K562 (cell line): Measurements from ENCODE around the gene CCNT1. TPM values are rescaled to one million over a fixed set of nuclear protein-coding genes. Genes with fewer than 3 reads are reported as not detected.

Experiments used
- ATAC-seq: fragments of 200-7000 bp; cut with Tn5 transposase; 3 replicates; pipeline ENCODE4 v1.9.1; 2020; ENCODE audit warnings: moderate library complexity
- BruUV-seq: library from RNA; stranded (reverse); fragments of 400-500 nt; replicated peaks from 2 replicates; lab custom pipeline; 2021; lab: Mats Ljungman, UMichigan
- CTCF ChIA-PET: fragments of 300-600 bp; formaldehyde crosslinking; extraction: SDS; loops from one replicate; lab custom pipeline; 2021; ENCODE audit warnings: low intra/inter-chr PET ratio; lab: Yijun Ruan, JAX
- POLR2A ChIA-PET: fragments of 300-600, 350-650 bp; sonication (Branson Sonifier 250); formaldehyde crosslinking; extraction: SDS; loops from one replicate; lab custom pipeline; 2021; ENCODE audit warnings: antibody characterized with exemption, inconsistent platforms; lab: Yijun Ruan, JAX
- DNase-seq, 4 experiments: peaks; one replicate each; pipeline versions ENCODE4 v3.0.0 to v3.0.0-alpha.2; 2011 to 2018; ENCODE audit warnings: low spot score in 3 of 4, mixed read lengths in 3 of 4; ENCODE audit errors: extremely low read depth in 1 of 4
- FAIRE-seq: peaks from 2 replicates; lab custom pipeline; 2011; peaks lifted over from hg19 to GRCh38; lab: Jason Lieb, UNC
- H2AFZ ChIP-seq: 2 replicates; pipeline ENCODE4 v1.6.0; 2011; ENCODE audit warnings: low read depth, low read length, control low read depth, inconsistent platforms
- H3K27ac ChIP-seq: fragments of 200-600 bp; 3 replicates; pipeline ENCODE4 v1.8.0; 2011; ENCODE audit warnings: low read depth, mild to moderate bottlenecking, control low read depth, inconsistent platforms, low read length, moderate library complexity, mixed read lengths; ENCODE audit errors: extremely low read depth
- H3K27me3 ChIP-seq, 2 experiments: fragments of 300-600 bp in 1 of 2; 2 replicates in 1 of 2; 3 replicates in 1 of 2; pipeline versions ENCODE4 v1.6.0 to v1.8.0; 2011; ENCODE audit warnings: inconsistent platforms in 2 of 2, low read length in 2 of 2, mild to moderate bottlenecking in 1 of 2, mixed read lengths in 1 of 2, moderate library complexity in 1 of 2; ENCODE audit not compliant: control insufficient read depth in 2 of 2, insufficient read depth in 2 of 2
- H3K36me3 ChIP-seq: fragments of 300-600 bp; 3 replicates; pipeline ENCODE4 v1.8.0; 2011; ENCODE audit warnings: mild to moderate bottlenecking, low read length, inconsistent platforms; ENCODE audit not compliant: control insufficient read depth, insufficient read depth
- H3K4me1 ChIP-seq, 2 experiments: fragments of 200-600 bp in 1 of 2; replicated peaks in 1 of 2; 2 replicates in 1 of 2; 3 replicates in 1 of 2; pipeline versions ENCODE4 v1.5.1 to v1.8.0; 2011; ENCODE audit warnings: inconsistent platforms in 2 of 2, low read length in 2 of 2, mild to moderate bottlenecking in 1 of 2, mixed read lengths in 1 of 2, moderate library complexity in 1 of 2; ENCODE audit not compliant: control insufficient read depth in 2 of 2, insufficient read depth in 2 of 2
- H3K4me2 ChIP-seq: 2 replicates; pipeline ENCODE4 v1.6.1; 2011; ENCODE audit warnings: low read length, control low read depth, inconsistent platforms, mixed read lengths; ENCODE audit not compliant: insufficient read depth
- H3K4me3 ChIP-seq: fragments of 200-600 bp; sonication (generic), shearing (Covaris generic); 2 replicates; pipeline ENCODE4 v1.5.1; 2016; ENCODE audit warnings: control low read depth, inconsistent platforms
- H3K79me2 ChIP-seq: fragments of 200-600 bp; 3 replicates; pipeline ENCODE4 v1.8.0; 2011; ENCODE audit warnings: low read length, inconsistent platforms; ENCODE audit not compliant: control insufficient read depth, insufficient read depth
- H3K9ac ChIP-seq, 2 experiments: 2 replicates each; pipeline versions ENCODE4 v1.6.0 to v1.6.1; 2011; ENCODE audit warnings: low read depth in 2 of 2, low read length in 2 of 2, control low read depth in 1 of 2, inconsistent platforms in 1 of 2, mild to moderate bottlenecking in 1 of 2, mixed read lengths in 1 of 2; ENCODE audit not compliant: insufficient read depth in 1 of 2
- H3K9me1 ChIP-seq: one replicate; pipeline ENCODE4 v1.6.0; 2011; ENCODE audit warnings: inconsistent platforms, mild to moderate bottlenecking, low read length, moderate library complexity; ENCODE audit not compliant: control insufficient read depth, insufficient read depth
- H3K9me3 ChIP-seq: replicated peaks from 2 replicates; pipeline ENCODE4 v1.5.1; 2011; ENCODE audit warnings: low read depth, low read length, inconsistent platforms; ENCODE audit not compliant: control insufficient read depth, insufficient read depth
- H4K20me1 ChIP-seq: replicated peaks from 2 replicates; pipeline ENCODE4 v1.6.1; 2011; ENCODE audit warnings: low read length, inconsistent platforms, mixed read lengths; ENCODE audit not compliant: control insufficient read depth, insufficient read depth
- BDP1 ChIP-seq: IDR thresholded peaks from 3 replicates; pipeline ENCODE4 v1.6.1; 2011; ENCODE audit not compliant: insufficient read length, insufficient read depth
- CBX3 ChIP-seq, 2 experiments: IDR thresholded peaks; 1 replicate in 1 of 2; 2 replicates in 1 of 2; pipeline ENCODE4 v1.6.1; 2012; ENCODE audit warnings: inconsistent platforms in 2 of 2, low read length in 2 of 2, borderline replicate concordance in 1 of 2, control low read depth in 1 of 2
- CBX5 ChIP-seq: IDR thresholded peaks from 2 replicates; pipeline ENCODE4 v1.6.1; 2014; ENCODE audit warnings: low read depth, borderline replicate concordance
- HMG20B ChIP-seq: fragments of 250-450 bp; sonication (Bioruptor Pico); IDR thresholded peaks from 2 replicates; pipeline ENCODE4 v1.5.0; 2021; ENCODE audit warnings: mild to moderate bottlenecking
- LCOR ChIP-seq: sonication (generic); formaldehyde crosslinking; IDR thresholded peaks from 2 replicates; pipeline ENCODE4 v1.8.0; 2022; ENCODE audit warnings: mild to moderate bottlenecking, missing genetic modification reagents
- MCM2 ChIP-seq: fragments of 450-650 bp; IDR thresholded peaks from 2 replicates; pipeline ENCODE4 v1.6.1; 2017; ENCODE audit warnings: low read depth, mild to moderate bottlenecking
- NFE2 ChIP-seq: IDR thresholded peaks from 2 replicates; pipeline ENCODE4 v1.6.1; 2014; ENCODE audit warnings: antibody characterized with exemption, low read depth
- POLR2AphosphoS5 ChIP-seq: IDR thresholded peaks from 2 replicates; pipeline ENCODE4 v1.6.1; 2011; ENCODE audit warnings: mild to moderate bottlenecking, low read depth, low read length, moderate library complexity; ENCODE audit not compliant: control insufficient read depth, insufficient read depth
- RBM15 ChIP-seq: fragments of 200-400 bp; formaldehyde crosslinking; IDR thresholded peaks from 2 replicates; pipeline ENCODE4 v1.6.1; 2018; ENCODE audit warnings: mild to moderate bottlenecking, low read length, moderate library complexity; ENCODE audit not compliant: insufficient read depth
- YY1 ChIP-seq, 3 experiments: IDR thresholded peaks; 2 replicates each; pipeline ENCODE4 v1.6.1; 2011; ENCODE audit warnings: low read length in 2 of 3, mild to moderate bottlenecking in 2 of 3, moderate library complexity in 2 of 3, borderline replicate concordance in 1 of 3, control low read depth in 1 of 3, low read depth in 1 of 3; ENCODE audit not compliant: insufficient read depth in 3 of 3, insufficient replicate concordance in 2 of 3, control insufficient read depth in 1 of 3, insufficient read length in 1 of 3; ENCODE audit errors: extremely low read depth in 1 of 3
- ZFP36 ChIP-seq: fragments of 150-350 bp; IDR thresholded peaks from 2 replicates; pipeline ENCODE4 v1.6.1; 2018; ENCODE audit warnings: low read length, low read depth; ENCODE audit not compliant: partially characterized antibody
- ZKSCAN1 ChIP-seq: fragments of 150-350 bp; IDR thresholded peaks from 2 replicates; pipeline ENCODE4 v1.6.1; 2016; ENCODE audit warnings: low read depth, low read length
- WGBS: fragments of 100-300 bp; shearing (Covaris generic); methylation state at CpG from one replicate; pipeline ENCODE4 v1.1.6; 2016; ENCODE audit warnings: low coverage, mixed read lengths; ENCODE audit not compliant: insufficient coverage; ENCODE audit errors: missing lambda C conversion rate; 5-methylcytosine and 5-hydroxymethylcytosine counted together
- in situ Hi-C: fragments of 300-500 bp; cut with MboI; formaldehyde crosslinking; loops from 4 replicates; pipeline ENCODE4 v1.15.0; 2018; ENCODE audit warnings: inconsistent platforms, mixed read lengths
- intact Hi-C: fragments of 100-400 bp; cut with micrococcal nuclease; formaldehyde crosslinking; loops from 2 replicates; pipeline ENCODE4 v1.14.2; 2022
- polyA plus RNA-seq, 8 experiments: library from polyadenylated mRNA; depleted of rRNA in 4 of 8; stranded (reverse) in 5 of 8; unstranded in 3 of 8; fragments of >200 nt; fragmentation: Nextera tagmentation in 2 of 8; fragmentation: Illumina TruSeq in 1 of 8; extraction: Ambion mirVana in 2 of 8; extraction: Trizol in 1 of 8; gene quantifications; 2 replicates each; pipeline versions ENCODE4 v1.2.1 to v1.2.3, GENCODE V29; 2011 to 2014; ENCODE audit warnings: inconsistent platforms in 1 of 8, missing spikeins in 1 of 8
- total RNA-seq, 7 experiments: library from RNA; depleted of rRNA in 6 of 7; stranded (reverse); fragments of >200 nt in 6 of 7; fragmentation: Illumina TruSeq in 2 of 7; extraction: Trizol in 2 of 7; gene quantifications; 2 replicates each; pipeline versions ENCODE4 v1.2.1 to v1.2.3, GENCODE V29; 2011 to 2021; ENCODE audit warnings: low replicate concordance in 1 of 7

The CCNT1 gene
- total and polyA plus RNA-seq, 9 of the 15 experiments (the other 6 are each of a cell fraction or from before 2014, with no cell fraction given): 9.7 to 52.4 (median 33.4) TPM

- peak in 1 of 3 experiments; percentile 20 for TF ChIP-seq YY1 (IDR thresholded peaks at IDR 0.05; ENCODE audit: borderline replicate concordance in 1 of 3, control insufficient read depth in 1 of 3, extremely low read depth in 1 of 3, insufficient read depth in 3 of 3, insufficient read length in 1 of 3, insufficient replicate concordance in 2 of 3, low read depth in 1 of 3, low read length in 2 of 3)
- TF ChIP-seq ZKSCAN1: no peak
- TF ChIP-seq HMG20B: no peak
- no peak for TF ChIP-seq POLR2AphosphoS5
- TF ChIP-seq NFE2: no peak
- TF ChIP-seq MCM2: no peak
- TF ChIP-seq CBX5: no peak
- TF ChIP-seq LCOR (CRISPR knock-in tag): no peak
These were observed 377 bp downstream of the CCNT1 start (continued) for GRCh38 chr12:48716168-48716492.

DNA sequence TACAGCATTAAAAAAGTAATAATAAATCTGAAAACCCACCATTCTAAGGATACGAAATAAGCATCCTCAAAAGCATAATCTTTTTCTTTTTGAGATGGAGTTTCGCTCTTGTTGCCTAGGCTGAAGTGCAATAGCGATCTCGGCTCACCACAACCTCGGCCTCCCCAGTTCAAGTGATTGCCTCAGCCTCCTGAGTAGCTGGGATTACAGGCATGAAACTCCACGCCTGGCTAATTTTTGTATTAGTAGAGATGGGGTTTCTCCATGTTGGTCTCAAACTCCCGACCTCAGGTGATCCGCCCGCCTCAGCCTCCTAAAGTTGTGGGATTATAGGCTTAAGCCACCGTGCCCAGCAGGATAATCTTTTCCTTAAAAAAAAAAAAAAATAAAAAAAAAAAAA lies 4.3 kb downstream of the CCNT1 start:
- CTCF ChIA-PET: no interaction called here
- WGBS: 95% methylated on average over 5 of the region's 10 CpGs
- H3K36me3 ChIP-seq: peaks cover 65% of the 10 kb centered on the region

More for the DNA sequence above, 4.3 kb downstream of the CCNT1 start:
- H3K4me2 ChIP-seq: no peak overlapping the region
- in situ Hi-C loops: no loop called here
- intact Hi-C loops: no loop called here
- FAIRE-seq (no peak), ATAC-seq (no peak)
- BruUV-seq: no TSS peak
- TF ChIP-seq CBX5: 0 out of 2 replicates have a peak, but pooled peaks have one; percentile 48
- TF ChIP-seq BDP1: no peak
- TF ChIP-seq RBM15: no peak
- peak in 1 of 2 experiments; percentile 61; a peak in 1 of 3 replicates for TF ChIP-seq CBX3 (IDR thresholded peaks at IDR 0.05; ENCODE audit: borderline replicate concordance in 1 of 2, low read length in 2 of 2)
- TF ChIP-seq ZFP36: peak; percentile 90
- TF ChIP-seq, all 486 proteins: peak for 3
- Histone ChIP-seq H4K20me1 (no peaks in the 10 kb centered on the region; the same call in none of the 2 replicates), H3K9ac (no peak overlapping the region), H2AFZ (no peak overlapping the region), H3K27ac (no peak overlapping the region), H3K79me2 (peaks cover 89% of the 10 kb centered on the region), H3K4me3 (no peak overlapping the region), H3K4me1 (peaks cover 3 to 11% of the 10 kb centered on the region in 2 experiments; a peak in 4 of 5 replicates), H3K9me1 (no peaks in the 10 kb centered on the region), H3K9me3 (no peaks in the 10 kb centered on the region), H3K27me3 (no peaks in the 10 kb centered on the region)
- DNase-seq: peak in 1 of 4 experiments; percentile 16
- POLR2A ChIA-PET: interaction anchor here (1.5 kb wide), 1 partner anchor 11 kb away, joined by 6 read pairs; no protein-coding TSS in a partner anchor
